Nasal cavity respiratory epithelium epithelial cell of viscerocranial mucosa (primary cell): ENCODE measurements around the gene LACRT. TPM values are rescaled to one million over a fixed set of nuclear protein-coding genes. Genes with fewer than 3 reads are reported as not detected.

Experiments used
- total RNA-seq: library from RNA; depleted of rRNA; stranded (reverse); fragments of >200 nt; gene quantifications from 2 replicates; pipeline ENCODE4 v1.2.3, GENCODE V29; 2014

Gene LACRT
- not detected in 2 replicates for total RNA-seq

DNA sequence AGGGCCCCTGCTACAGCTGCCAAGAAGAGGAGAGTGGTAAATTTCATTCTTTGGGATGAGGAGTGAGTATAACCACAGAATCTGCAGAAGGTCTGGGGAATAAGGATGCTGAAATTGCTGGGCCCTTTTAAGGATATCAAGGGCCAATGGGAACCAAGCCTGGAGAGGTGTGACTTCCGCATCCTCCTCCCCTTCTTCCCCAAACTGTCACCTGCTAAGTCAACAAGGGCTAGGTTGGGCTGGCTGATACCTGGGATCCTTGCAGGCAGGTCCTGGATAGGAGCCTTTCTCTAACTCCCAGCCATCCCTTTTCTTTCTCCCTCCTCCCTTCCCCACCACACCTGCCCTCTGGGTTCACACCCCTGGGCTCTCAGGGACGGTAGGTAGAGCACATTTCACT, at the start of gene LACRT:
Gene LACRT, minus strand, starts transcription at position 101 of the 400 bp plus-strand sequence. Its CDS starts 54 bp downstream, at position 47.

DNA sequence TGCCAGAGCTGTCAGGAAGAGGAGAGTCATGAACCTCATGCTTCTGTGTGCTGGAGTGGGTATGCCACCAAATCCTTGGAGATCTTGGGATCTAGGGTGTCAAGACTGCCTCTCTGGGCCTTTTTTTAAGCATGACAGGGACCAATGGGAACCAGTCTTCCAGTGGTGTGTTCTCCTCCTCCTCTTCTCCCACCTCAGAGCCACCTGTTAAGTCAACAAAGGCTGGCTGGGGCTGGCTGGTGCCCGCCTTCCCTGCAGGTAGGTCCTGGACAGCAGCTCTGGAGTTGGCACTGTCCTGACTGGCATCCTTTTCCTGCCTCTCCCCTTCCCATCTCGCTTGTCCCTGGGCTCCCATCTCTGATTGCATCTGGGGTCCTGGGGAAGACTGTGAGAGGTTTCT, 13.6 kb upstream of the LACRT start, which contains the start of gene DCD:
Gene DCD, minus strand, starts transcription at position 101 of the 400 bp plus-strand sequence. Its CDS starts 62 bp downstream, at position 39.

GRCh38 chr12:54588110-54588889, 46.4 kb downstream of the LACRT start, which contains the start of gene PPP1R1A:
PPP1R1A (minus strand) TSS chr12:54588659; CDS start chr12:54588488, 171 bp downstream.

Other genes starting within 250 kb of the LACRT start
- gene ITGA5, start 215.6 kb downstream of the LACRT start, total RNA-seq = 63.6 and 159 TPM in 2 replicates
- gene GTSF1, start 161.3 kb downstream of the LACRT start, total RNA-seq = not detected in 2 replicates
- gene NCKAP1L, start 137.1 kb downstream of the LACRT start, total RNA-seq = not detected in 2 replicates
- not detected in 2 replicates for gene PDE1B, start 85.3 kb downstream of the LACRT start, total RNA-seq
- not detected in 2 replicates for gene PPP1R1A, start 46.2 kb downstream of the LACRT start, total RNA-seq
- gene DCD, start 13.5 kb upstream of the LACRT start, total RNA-seq = not detected in 2 replicates
- gene MUCL1, start 219.6 kb upstream of the LACRT start, total RNA-seq = not detected in 2 replicates